Measurements from ENCODE around the gene SLC30A7.

The SLC30A7 gene

GRCh38 chr1:101029184-101029583 lies 133.3 kb downstream of the SLC30A7 start:
- H3K4me3 Mint-ChIP-seq, result peak overlapping the region; percentile 6
- H3K4me1 Mint-ChIP-seq (ENCODE audit: low read depth), result peaks cover 73% of the 10 kb centered on the region
- peaks cover 71% of the 10 kb centered on the region for H3K36me3 Mint-ChIP-seq (ENCODE audit: low read depth)
- no peaks in the 10 kb centered on the region for H3K27me3 Mint-ChIP-seq
- no peaks in the 10 kb centered on the region for H3K9me3 Mint-ChIP-seq
- H3K27ac Mint-ChIP-seq, result no peak overlapping the region

GRCh38 chr1:101030881-101031280 lies 135.0 kb downstream of the SLC30A7 start:
- Mint-ChIP-seq H3K27ac (no peak overlapping the region), H3K4me1 (ENCODE audit: low read depth) (peaks cover 73% of the 10 kb centered on the region), H3K9me3 (no peaks in the 10 kb centered on the region), H3K36me3 (ENCODE audit: low read depth) (peaks cover 72% of the 10 kb centered on the region), H3K4me3 (no peak overlapping the region), H3K27me3 (no peaks in the 10 kb centered on the region)
